ENCODE results near the gene KRTAP1-3.

- TF ChIP-seq CTCF (conservative IDR thresholded peaks at IDR 0.05 in 1 of 2, IDR thresholded peaks at IDR 0.05 in 1 of 2; ENCODE audit: low read depth in 1 of 2, low read length in 2 of 2) (no peak), EZH2 (IDR thresholded peaks at IDR 0.05; ENCODE audit: low read length, missing control alignments) (no peak)
These were observed 7.8 kb downstream of the KRTAP1-3 start, which contains the start of gene KRTAP1-5 for GRCh38 chr17:41026715-41027471.

Measured in fibroblast of lung (primary cell).